Epithelial cell of esophagus (primary cell): ENCODE data around the gene BASP1.
A peak's percentile ranks its signal among the peaks of the same experiment; 100 is the strongest.

Experiments
- DNase-seq: peaks from one replicate; pipeline ENCODE4 v3.0.0; 2010; ENCODE audit warnings: low read depth
- H3K4me3 ChIP-seq: 2 replicates; pipeline ENCODE4 v1.5.1; 2011; ENCODE audit warnings: mild to moderate bottlenecking, low read length, control low read depth
- CTCF ChIP-seq: IDR thresholded peaks from 2 replicates; pipeline ENCODE4 v1.5.1; 2011; ENCODE audit warnings: low read depth, mild to moderate bottlenecking, low read length, control low read depth, inconsistent platforms; ENCODE audit not compliant: insufficient read depth; ENCODE audit errors: missing control alignments

BASP1 gene

DNA sequence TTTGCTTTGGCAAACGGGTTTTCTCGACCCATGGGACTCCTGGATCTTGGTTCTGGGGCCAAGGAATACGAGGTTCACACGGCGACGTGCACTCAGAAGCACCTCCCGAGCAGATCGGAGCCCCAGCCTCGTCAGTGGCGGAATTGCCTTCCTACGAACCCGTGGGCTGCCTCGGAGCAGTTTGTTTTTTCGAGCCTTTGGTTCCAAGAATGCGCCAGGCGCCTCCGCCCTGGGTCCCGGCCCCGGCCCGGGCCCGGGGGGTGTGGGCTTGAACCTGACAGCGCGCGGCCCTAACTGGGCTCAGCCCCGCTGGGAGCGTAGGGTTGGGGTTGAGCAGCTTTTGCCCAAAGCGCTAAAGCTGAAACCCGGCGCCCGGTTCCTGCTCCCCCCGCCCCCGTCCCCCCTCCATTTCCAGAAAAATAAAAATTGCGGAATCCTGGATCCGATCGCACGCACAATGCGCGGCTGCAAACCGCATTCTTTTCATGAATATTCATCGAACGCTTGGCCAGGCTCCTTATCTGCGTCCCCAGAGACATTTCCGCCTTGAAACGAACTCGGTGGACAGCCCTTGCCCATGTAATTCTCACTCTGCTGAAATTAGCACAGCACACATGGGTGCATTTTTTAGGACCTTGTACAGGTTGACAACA is 1.0 kb downstream of the BASP1 start:
- peak; percentile 43 for DNase-seq
- peak overlapping the region; percentile 89 for H3K4me3 ChIP-seq
- TF ChIP-seq CTCF: no peak

- no peak for DNase-seq
- peak overlapping the region; percentile 89 for H3K4me3 ChIP-seq
- TF ChIP-seq CTCF: no peak
These were observed 1.6 kb downstream of the BASP1 start for GRCh38 chr5:17219006-17219422.

- H3K4me3 ChIP-seq: peak overlapping the region; percentile 89
- no peak for DNase-seq
- TF ChIP-seq CTCF: no peak
These were observed 2.0 kb downstream of the BASP1 start for GRCh38 chr5:17219469-17219868.

- TF ChIP-seq CTCF: no peak
- DNase-seq: no peak
- H3K4me3 ChIP-seq: no peak overlapping the region
These were observed 2.6 kb downstream of the BASP1 start for GRCh38 chr5:17219992-17220391.

- no peak for DNase-seq
- no peak overlapping the region for H3K4me3 ChIP-seq
- no peak for TF ChIP-seq CTCF
These were observed 3.0 kb downstream of the BASP1 start for GRCh38 chr5:17220469-17220868.

- no peak overlapping the region for H3K4me3 ChIP-seq
- no peak for TF ChIP-seq CTCF
- no peak for DNase-seq
These were observed 4.6 kb downstream of the BASP1 start for GRCh38 chr5:17221843-17222636.
